Mucosa of stomach (tissue), 1 donor: Measurements from ENCODE around the gene LYPD6B.

ENCODE experiments used
- H3K27me3 ChIP-seq: one replicate; pipeline ENCODE4 v1.7.0; 2013; ENCODE audit warnings: mild to moderate bottlenecking, low read length; ENCODE audit not compliant: control insufficient read depth, insufficient read depth
- H3K36me3 ChIP-seq: one replicate; pipeline ENCODE4 v1.7.0; 2013; ENCODE audit warnings: low read length; ENCODE audit not compliant: control insufficient read depth, insufficient read depth
- H3K4me1 ChIP-seq: one replicate; pipeline ENCODE4 v1.7.0; 2013; ENCODE audit warnings: mild to moderate bottlenecking, low read length; ENCODE audit not compliant: control insufficient read depth, insufficient read depth
- H3K4me3 ChIP-seq: one replicate; pipeline ENCODE4 v1.7.0; 2013; ENCODE audit warnings: low read length
- H3K9ac ChIP-seq: one replicate; pipeline ENCODE4 v1.7.0; 2013; ENCODE audit warnings: mild to moderate bottlenecking, low read length, moderate library complexity
- H3K9me3 ChIP-seq: one replicate; pipeline ENCODE4 v1.7.0; 2013; ENCODE audit warnings: mild to moderate bottlenecking, low read length, moderate library complexity; ENCODE audit not compliant: control insufficient read depth
- donor health status: Pancreatic carcinoma.

Gene LYPD6B

DNA sequence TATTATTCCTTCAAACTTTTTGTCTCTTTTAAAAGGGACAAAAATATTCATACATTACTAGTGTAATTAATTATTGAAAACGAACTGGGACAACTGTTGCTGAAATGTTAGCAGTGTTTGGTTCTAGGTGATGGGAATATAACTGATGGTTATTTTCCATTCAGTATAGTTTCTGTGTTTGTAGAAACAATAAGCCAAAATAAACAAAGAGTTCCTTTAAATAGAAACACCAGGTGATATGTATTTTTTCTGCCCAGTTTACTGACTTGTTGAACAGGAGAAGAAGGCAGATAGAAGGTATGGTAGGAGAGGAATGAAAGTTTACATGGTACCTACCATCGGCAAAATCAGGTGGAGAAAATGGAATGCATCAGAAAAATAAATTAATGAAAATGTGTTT is 74.2 kb downstream of the LYPD6B start:
- H3K4me3 ChIP-seq, result no peak overlapping the region
- H3K9me3 ChIP-seq, result no peaks in the 10 kb centered on the region
- H3K27me3 ChIP-seq, result no peaks in the 10 kb centered on the region
- H3K36me3 ChIP-seq, result no peaks in the 10 kb centered on the region
- no peaks in the 10 kb centered on the region for H3K4me1 ChIP-seq
- H3K9ac ChIP-seq, result no peak overlapping the region

DNA sequence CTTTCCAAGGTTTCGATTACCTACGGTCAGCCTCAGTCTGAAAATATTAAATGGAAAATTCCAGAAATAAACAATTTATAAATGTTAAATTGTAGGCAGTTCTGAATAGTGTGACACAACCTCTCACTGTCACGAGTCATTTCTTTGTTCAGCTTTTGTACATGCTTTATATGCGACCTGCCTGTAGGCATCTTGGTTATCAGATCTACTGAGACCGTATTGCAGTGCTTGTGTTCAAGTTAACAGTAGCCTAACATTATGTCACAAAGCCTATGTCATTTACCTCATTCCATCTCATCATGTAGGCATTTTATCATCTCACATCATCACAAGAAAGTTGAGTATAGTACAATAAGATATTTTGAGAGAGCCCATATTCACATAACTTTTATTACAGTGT is 77.3 kb downstream of the LYPD6B start:
- H3K4me3 ChIP-seq, result no peak overlapping the region
- H3K9ac ChIP-seq, result no peak overlapping the region
- peaks cover 19% of the 10 kb centered on the region for H3K4me1 ChIP-seq
- no peaks in the 10 kb centered on the region for H3K9me3 ChIP-seq
- no peaks in the 10 kb centered on the region for H3K36me3 ChIP-seq
- H3K27me3 ChIP-seq, result no peaks in the 10 kb centered on the region

DNA sequence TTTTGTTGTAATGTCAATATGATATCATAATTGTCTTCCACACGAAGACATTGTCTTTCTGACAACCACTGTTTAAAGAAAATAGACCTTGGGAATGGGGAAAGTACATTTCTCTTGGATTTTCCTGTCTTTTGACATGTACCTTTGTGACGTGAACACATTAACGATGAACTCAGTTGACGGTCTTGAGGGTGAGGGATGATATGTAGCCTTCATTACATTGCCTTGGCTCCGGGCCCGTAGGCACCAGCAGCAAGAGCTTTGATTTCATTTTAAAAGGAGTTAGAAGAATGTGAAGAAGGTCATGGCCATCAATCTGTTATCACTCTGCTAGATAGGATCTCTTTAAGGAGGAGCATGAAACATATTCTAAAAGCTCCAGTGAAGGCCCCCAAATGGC is 80.9 kb downstream of the LYPD6B start:
- Histone ChIP-seq H3K9ac (no peak overlapping the region), H3K27me3 (no peaks in the 10 kb centered on the region), H3K36me3 (no peaks in the 10 kb centered on the region), H3K9me3 (no peaks in the 10 kb centered on the region), H3K4me1 (peaks cover 32% of the 10 kb centered on the region), H3K4me3 (no peak overlapping the region)

GRCh38 chr2:149122516-149122915 is 84.0 kb downstream of the LYPD6B start:
- H3K9me3 ChIP-seq, result no peaks in the 10 kb centered on the region
- peaks cover 56% of the 10 kb centered on the region for H3K4me1 ChIP-seq
- no peak overlapping the region for H3K4me3 ChIP-seq
- H3K9ac ChIP-seq, result no peak overlapping the region
- no peaks in the 10 kb centered on the region for H3K27me3 ChIP-seq
- no peaks in the 10 kb centered on the region for H3K36me3 ChIP-seq

- no peak overlapping the region for H3K9ac ChIP-seq
- no peaks in the 10 kb centered on the region for H3K27me3 ChIP-seq
- H3K4me3 ChIP-seq, result no peak overlapping the region
- no peaks in the 10 kb centered on the region for H3K9me3 ChIP-seq
- H3K36me3 ChIP-seq, result no peaks in the 10 kb centered on the region
- peaks cover 49% of the 10 kb centered on the region for H3K4me1 ChIP-seq
Measured at GRCh38 chr2:149125031-149125725, 86.7 kb downstream of the LYPD6B start.

DNA sequence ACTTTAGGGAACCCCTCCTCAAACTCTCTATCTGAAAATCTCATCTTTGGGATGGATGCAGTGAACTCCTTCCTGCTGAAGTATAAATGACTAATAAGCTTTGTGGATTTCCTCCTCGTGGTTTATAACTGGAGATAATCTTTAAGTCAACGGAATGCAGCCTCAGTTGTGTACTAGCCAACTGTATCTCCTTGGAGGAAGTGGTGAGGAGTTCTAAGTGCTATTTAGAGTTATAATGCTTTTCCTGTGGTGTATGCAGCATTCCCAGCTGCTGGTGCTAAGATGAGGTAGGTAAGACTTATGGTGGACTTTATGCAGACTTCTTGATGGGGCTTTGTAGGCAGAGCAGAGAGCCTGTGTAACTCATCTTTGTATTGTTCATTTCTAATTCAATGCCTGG is 90.9 kb downstream of the LYPD6B start:
- Histone ChIP-seq H3K9me3 (no peaks in the 10 kb centered on the region), H3K27me3 (no peaks in the 10 kb centered on the region), H3K36me3 (no peaks in the 10 kb centered on the region), H3K4me3 (no peak overlapping the region), H3K9ac (no peak overlapping the region), H3K4me1 (peaks cover 48% of the 10 kb centered on the region)

GRCh38 chr2:149132339-149132738 is 93.8 kb downstream of the LYPD6B start:
- Histone ChIP-seq H3K4me3 (no peak overlapping the region), H3K4me1 (peaks cover 26% of the 10 kb centered on the region), H3K36me3 (no peaks in the 10 kb centered on the region), H3K27me3 (no peaks in the 10 kb centered on the region), H3K9me3 (no peaks in the 10 kb centered on the region), H3K9ac (no peak overlapping the region)

- no peak overlapping the region for H3K4me3 ChIP-seq
- H3K9me3 ChIP-seq, result no peaks in the 10 kb centered on the region
- H3K4me1 ChIP-seq, result peaks cover 21% of the 10 kb centered on the region
- H3K36me3 ChIP-seq, result no peaks in the 10 kb centered on the region
- H3K27me3 ChIP-seq, result no peaks in the 10 kb centered on the region
- H3K9ac ChIP-seq, result no peak overlapping the region
Measured at GRCh38 chr2:149132901-149133300, 94.4 kb downstream of the LYPD6B start.

GRCh38 chr2:149134335-149134923 is 95.9 kb downstream of the LYPD6B start:
- Histone ChIP-seq H3K4me1 (peaks cover 20% of the 10 kb centered on the region), H3K9ac (no peak overlapping the region), H3K27me3 (no peaks in the 10 kb centered on the region), H3K4me3 (no peak overlapping the region), H3K9me3 (no peaks in the 10 kb centered on the region), H3K36me3 (no peaks in the 10 kb centered on the region)

DNA sequence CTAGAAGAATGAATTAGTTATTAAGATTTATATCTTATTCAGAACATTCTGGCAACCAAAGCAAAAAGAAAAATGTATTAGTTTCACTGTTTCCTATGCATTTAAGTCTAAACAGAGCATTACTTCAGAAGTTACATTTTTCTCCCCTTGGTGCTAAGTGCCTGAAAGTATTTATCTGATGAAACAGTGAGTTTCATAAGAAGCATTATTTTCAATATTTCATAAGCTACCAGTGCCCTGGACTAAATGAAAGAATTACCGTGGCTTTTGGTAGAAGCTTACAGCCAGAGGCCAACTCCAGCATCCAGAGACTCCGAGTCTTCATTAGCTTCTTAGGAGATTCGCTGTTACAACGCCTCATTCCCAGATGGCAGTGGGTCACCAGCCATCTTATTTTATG is 97.6 kb downstream of the LYPD6B start:
- H3K4me1 ChIP-seq, result peaks cover 6% of the 10 kb centered on the region
- no peak overlapping the region for H3K9ac ChIP-seq
- no peak overlapping the region for H3K4me3 ChIP-seq
- H3K36me3 ChIP-seq, result no peaks in the 10 kb centered on the region
- no peaks in the 10 kb centered on the region for H3K27me3 ChIP-seq
- no peaks in the 10 kb centered on the region for H3K9me3 ChIP-seq

GRCh38 chr2:149141046-149141445 is 102.5 kb downstream of the LYPD6B start:
- H3K4me3 ChIP-seq, result no peak overlapping the region
- H3K9me3 ChIP-seq, result no peaks in the 10 kb centered on the region
- H3K36me3 ChIP-seq, result no peaks in the 10 kb centered on the region
- H3K4me1 ChIP-seq, result no peaks in the 10 kb centered on the region
- H3K9ac ChIP-seq, result no peak overlapping the region
- H3K27me3 ChIP-seq, result no peaks in the 10 kb centered on the region

DNA sequence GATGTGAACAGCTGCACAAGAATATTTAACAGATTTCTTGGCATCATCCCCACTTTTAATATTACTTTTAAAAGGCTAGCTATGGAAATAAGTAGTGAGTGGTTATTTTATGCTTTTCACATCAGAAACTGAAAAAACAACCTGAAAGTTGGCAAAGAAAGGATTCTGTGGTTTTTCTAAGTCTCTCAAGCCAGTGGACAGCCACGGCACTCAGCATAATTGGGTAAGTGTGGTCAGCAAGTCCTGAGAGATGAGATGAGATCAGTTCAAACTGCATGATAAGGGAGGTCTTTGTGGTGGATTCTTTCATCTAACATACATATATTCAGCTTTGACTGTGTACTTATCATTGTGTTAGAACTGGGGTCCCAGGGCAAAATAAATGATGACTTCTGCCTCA is 105.2 kb downstream of the LYPD6B start:
- Histone ChIP-seq H3K9ac (no peak overlapping the region), H3K36me3 (no peaks in the 10 kb centered on the region), H3K4me3 (no peak overlapping the region), H3K4me1 (no peaks in the 10 kb centered on the region), H3K9me3 (no peaks in the 10 kb centered on the region), H3K27me3 (no peaks in the 10 kb centered on the region)
